ENCODE measurements around the gene STRA6. TPM values are rescaled to one million over a fixed set of nuclear protein-coding genes. Genes with fewer than 3 reads are reported as not detected.

STRA6 gene
- polyA plus RNA-seq, 4 donors = 25.6 to 36.8 (median 33.1) TPM

GRCh38 chr15:74208901-74209559 is 6.4 kb upstream of the STRA6 start:
- DNase-seq (ENCODE audit: low read depth in 4 of 4, low spot score in 3 of 4) = no peak

GRCh38 chr15:74208496-74208895 is 5.9 kb upstream of the STRA6 start:
- no peak for DNase-seq (ENCODE audit: low read depth in 4 of 4, low spot score in 3 of 4)

DNA sequence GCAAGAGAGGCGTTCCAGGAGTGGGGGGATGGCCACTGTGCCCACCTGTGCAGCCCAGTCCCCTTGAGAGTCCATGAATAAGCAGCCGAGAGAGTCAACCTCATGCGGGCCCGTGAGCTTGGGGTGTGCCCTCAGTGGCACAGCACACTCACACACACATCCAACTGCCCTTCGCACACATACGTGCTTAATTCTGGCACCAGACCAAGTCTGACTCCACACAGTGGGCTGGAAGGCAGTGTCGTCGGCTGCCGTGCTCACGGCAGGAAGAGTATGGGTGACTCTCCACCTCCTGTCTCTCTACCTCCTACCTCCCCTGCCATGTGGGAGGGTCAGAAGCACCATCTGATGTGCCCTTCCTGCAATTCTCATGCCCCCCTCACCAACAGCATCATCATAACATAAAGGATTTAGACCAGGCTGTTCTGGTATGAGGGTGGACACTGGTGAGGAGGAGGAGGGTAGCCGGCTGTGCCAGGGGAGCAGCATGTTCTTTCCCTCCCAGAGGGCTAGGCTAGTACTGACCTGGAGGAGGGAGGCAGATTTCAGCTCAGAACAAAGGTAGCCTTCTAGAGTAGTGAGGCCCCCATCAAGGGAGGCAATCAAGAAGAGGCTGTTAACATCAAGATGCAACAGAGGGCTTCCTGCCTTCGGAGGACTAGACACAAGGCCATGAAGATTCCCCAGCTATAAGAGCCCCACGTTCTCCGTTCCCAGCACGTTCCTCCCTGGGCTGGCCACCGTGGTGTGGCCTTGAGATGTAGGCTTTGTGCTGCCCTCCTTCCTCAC is 5.3 kb upstream of the STRA6 start:
- DNase-seq (ENCODE audit: low read depth in 4 of 4, low spot score in 3 of 4) = no peak

DNA sequence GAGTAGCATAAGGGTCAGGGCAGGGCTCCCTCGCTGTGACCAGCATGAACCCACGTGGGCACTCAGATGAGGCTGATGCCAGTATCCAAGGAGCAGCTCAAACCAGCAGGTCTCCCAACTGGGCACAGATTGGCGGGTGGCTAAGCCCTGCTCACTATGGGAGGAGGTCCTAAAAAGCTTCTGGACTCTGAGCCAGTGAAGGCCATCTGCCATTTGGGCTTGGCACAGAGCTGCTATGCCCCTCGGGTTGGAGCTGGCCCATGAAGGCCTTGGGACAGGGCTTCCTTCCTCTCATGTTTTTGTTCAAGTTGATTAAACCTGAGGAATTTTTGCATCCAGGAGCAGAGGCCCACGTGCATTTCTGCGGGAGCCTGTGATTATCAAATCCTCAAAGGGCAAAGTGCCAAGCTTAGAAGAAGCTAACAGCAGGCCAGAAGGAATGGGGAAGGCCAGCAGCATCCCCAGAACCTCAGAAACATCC is 4.3 kb upstream of the STRA6 start:
- no peak for DNase-seq (ENCODE audit: low read depth in 4 of 4, low spot score in 3 of 4)

GRCh38 chr15:74205582-74205947 is 3.0 kb upstream of the STRA6 start:
- DNase-seq (ENCODE audit: low read depth in 4 of 4, low spot score in 3 of 4) = no peak

DNA sequence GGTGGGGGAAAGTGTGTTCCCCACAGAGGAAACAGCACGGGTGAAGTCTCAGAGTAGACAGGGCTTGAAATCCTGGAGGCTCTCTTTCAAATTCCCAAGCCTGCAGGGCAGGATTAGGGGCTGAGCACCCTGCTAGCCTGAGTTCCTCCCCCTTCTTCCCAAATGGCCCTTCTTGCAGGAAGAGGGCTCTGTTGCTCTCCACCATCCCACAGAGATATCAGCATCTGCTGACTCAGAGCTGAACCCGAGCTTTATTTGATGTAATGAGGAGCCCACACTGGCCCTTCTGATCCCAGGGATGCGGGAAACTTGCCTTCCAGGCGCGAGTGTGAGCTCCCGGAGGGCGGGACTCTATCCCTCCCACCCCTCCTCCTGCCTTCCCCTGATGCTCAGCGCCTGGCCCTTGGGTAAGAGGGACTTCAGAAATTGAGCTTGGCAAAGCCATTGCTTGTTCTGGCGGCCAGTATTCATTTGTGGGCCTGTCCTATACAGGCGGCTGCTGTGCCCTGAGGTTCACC is 1.4 kb upstream of the STRA6 start:
- DNase-seq (ENCODE audit: low read depth in 4 of 4, low spot score in 3 of 4) = no peak

DNA sequence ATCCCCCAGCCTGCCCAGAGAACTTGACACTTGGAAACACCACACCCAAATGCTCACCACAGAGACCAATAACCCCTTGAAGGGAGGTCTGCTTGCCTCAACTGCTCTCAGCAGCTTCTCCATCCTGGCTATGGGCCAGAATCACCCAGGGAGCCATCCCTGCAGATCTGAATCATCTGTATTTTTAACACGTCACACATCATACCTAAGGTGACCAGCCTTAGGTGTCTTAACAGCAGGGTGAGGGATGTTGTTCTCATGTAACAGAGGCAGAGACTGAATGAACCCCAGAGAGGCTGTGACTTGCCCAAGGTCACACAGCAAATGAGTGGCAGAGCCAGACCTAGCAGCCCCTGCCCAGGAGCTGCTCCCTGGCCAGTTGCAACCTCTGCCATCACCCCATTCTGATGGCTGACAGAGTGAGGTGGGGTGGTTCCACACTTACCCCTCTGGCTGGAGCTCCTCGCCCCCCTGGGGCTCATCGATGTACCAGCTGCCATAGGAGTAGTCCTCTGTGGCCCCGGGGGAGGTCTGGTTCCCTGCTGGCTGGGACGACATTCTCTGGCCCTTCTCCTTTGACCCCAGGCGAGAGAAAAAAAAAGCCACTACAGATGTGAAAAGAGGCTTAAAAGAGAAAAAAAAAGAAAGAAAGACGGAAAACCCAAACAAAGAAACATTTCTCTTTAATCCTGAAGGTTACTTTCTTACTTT is 722 bp downstream of the STRA6 start:
- no peak for DNase-seq (ENCODE audit: low read depth in 4 of 4, low spot score in 3 of 4)

GRCh38 chr15:74200871-74201419 is 1.6 kb downstream of the STRA6 start:
- no peak for DNase-seq (ENCODE audit: low read depth in 4 of 4, low spot score in 3 of 4)

- DNase-seq (ENCODE audit: low read depth in 4 of 4, low spot score in 3 of 4) = no peak
Observed at GRCh38 chr15:74200412-74200815, 2.2 kb downstream of the STRA6 start.

- DNase-seq (ENCODE audit: low read depth in 4 of 4, low spot score in 3 of 4) = no peak
Observed at GRCh38 chr15:74199297-74199652, 3.3 kb downstream of the STRA6 start.

DNA sequence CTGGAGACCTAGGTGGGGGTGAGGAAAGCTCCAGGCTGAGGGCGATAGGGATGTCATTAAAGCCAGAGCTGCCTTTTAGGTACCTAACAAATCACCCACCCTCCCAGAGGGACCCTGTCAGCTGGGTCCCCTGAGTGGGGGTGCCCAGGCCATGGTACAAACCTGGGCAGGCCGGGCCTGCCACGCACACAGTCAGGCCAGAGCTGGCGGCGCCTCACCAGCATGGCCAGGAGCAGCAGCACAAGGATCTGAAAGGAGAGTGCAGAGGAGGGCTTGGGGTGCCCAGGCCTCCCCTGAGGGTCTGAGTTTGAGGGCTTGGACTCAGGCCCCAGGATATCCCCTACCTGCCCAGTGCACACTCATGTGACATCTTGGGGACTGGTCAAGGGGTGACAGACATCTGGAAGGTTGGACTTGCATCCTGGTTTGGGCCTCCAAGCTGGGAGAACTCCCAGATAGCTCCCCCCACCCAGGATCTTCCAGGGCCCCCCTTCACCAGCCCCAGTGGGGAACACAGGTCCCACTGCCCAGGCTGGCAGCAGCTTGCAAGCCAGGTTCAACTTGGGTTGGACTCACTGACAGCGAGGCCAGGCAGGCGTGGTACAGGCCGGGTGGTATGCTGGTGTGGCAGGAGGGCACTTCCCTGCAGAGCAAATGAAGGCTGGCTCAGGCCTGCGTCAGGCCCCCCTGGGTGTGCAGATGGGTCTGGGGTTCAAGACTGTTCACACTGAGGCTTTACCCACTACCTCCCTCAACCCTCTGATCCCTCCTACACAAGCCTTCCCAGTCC is 5.2 kb downstream of the STRA6 start:
- DNase-seq (ENCODE audit: low read depth in 4 of 4, low spot score in 3 of 4) = no peak

- no peak for DNase-seq (ENCODE audit: low read depth in 4 of 4, low spot score in 3 of 4)
Observed at GRCh38 chr15:74196175-74196574, 6.4 kb downstream of the STRA6 start.

- no peak for DNase-seq (ENCODE audit: low read depth in 4 of 4, low spot score in 3 of 4)
Observed at GRCh38 chr15:74194572-74195559, 7.7 kb downstream of the STRA6 start.

DNA sequence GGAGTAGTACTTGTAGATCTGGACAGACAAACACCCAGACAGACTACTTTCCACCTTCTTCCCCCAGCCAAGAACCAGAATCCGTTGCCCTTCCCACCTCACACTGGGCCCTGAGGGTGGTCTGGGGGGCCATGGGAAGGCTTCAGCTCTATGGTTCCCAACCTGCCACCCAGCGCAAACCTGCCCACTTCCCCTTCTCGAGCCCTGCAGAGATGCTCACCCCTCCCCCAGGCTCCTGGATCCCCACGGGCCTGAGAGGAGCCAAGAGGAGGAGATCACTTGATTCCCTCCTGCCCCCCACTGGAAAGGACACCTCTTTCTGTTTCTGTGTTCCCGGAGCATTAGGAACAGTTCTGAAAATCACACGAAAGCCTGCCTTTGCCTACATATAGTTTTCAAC is 8.7 kb downstream of the STRA6 start:
- no peak for DNase-seq (ENCODE audit: low read depth in 4 of 4, low spot score in 3 of 4)

DNA sequence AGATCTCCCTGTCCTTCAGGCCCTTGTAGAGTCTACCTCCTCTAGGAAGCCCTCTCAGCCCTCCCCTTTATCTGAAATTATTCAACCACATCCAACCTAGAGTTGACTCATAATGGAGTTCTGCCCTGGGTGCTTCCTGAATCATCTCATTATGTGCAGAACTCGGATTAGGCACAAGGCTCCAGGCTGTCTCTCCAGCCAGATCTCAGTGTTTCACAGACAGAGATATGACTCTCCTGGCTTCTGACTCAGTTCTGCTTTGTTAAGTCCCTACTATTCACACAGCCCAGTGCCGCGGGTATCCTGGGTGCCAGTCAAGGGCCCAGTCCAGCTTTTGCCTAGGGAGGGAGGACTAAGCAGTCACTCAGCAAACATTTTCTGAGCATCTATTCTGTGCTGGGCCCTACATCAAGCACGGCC is 9.3 kb downstream of the STRA6 start:
- no peak for DNase-seq (ENCODE audit: low read depth in 4 of 4, low spot score in 3 of 4)

DNA sequence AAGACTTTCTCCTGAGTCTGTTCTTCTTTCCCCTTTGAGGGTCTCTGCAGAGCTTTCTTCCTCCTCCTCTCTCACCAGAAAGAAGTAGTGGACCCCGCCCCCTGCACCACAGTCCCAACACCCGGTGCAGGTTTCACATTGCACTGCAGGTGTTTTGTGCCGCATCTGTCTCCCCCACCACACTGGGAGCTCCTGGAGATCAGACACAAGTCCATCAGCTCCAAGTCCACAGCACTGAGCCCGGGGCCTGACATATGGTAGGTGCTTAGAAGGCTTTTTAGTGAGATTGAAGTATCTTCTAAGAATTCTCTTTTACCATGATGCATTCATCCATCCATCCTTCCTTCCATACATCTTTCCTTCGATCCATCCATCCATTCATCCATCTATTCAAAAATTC is 9.8 kb downstream of the STRA6 start:
- DNase-seq (ENCODE audit: low read depth in 4 of 4, low spot score in 3 of 4) = no peak

DNA sequence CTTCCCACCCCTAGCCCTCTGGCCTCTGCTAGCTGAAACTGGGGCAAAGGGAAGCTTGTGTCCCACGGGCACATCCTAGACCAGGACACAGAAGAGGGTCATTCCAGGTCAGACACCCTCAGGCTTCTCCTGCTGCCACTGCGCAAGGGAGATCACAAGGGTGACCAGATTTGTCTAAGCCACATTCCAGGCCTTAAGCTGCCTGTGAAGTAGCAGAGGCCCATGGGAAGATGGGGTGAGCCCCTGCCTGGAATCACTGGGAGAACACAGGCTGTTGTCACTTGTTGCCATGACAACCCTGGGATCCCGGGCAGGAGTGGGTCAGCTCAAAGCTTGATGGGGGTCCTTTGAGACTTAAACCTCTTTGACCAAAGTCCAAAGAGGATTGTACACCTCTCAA is 10.8 kb downstream of the STRA6 start:
- DNase-seq (ENCODE audit: low read depth in 4 of 4, low spot score in 3 of 4) = no peak

- no peak for DNase-seq (ENCODE audit: low read depth in 4 of 4, low spot score in 3 of 4)
Observed at GRCh38 chr15:74188216-74188615, 14.4 kb downstream of the STRA6 start.

DNA sequence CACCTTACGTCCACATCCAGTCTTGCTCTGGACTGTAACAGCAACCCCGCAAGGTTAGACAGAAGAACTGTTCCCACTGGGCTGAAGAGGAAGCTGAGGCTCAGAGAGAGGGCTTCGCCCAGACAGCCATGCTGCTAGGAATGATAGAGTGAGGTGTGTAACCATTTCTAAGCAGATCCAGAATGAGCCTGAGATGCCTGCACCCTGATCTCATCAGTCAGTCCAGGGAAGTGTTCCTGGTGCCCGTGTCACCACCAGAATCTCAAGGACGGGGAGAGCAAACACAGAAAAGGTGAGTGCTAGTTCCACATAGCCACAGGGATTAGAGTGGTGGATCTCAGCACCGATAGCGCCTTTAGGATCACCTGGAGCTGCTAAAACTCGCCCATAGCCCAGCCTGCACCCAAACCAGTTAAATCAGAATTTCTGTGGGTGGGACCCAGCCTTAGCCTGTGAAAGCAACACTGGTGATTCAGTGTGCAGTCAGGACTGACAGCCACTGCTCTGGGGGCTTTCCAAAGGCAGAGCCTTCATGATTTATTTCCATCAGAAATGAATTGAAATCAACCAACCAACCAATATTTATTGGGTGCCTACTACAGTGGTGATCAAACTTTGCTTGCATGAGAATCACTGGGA is 16.8 kb downstream of the STRA6 start:
- no peak for DNase-seq (ENCODE audit: low read depth in 4 of 4, low spot score in 3 of 4)

All from right renal pelvis (tissue), 4 donors.